Measurements from ENCODE around the gene DIP2C. TPM values are rescaled to one million over a fixed set of nuclear protein-coding genes. Genes with fewer than 3 reads are reported as not detected.

Gene DIP2C
- total and polyA plus RNA-seq, 2 donors from 2014 or later, result 6.2 to 22.6 TPM

GRCh38 chr10:665579-666091, 23.8 kb downstream of the DIP2C start:
- Histone ChIP-seq H3K27me3 (ENCODE audit: control insufficient read depth, insufficient read depth, low read length) (no peaks in the 10 kb centered on the region), H3K4me3 (ENCODE audit: low read length in 3 of 3) (peak overlapping the region; percentile 33 to 59 (median 41)), H3K9me3 (ENCODE audit: control insufficient read depth in 2 of 3, insufficient read depth in 1 of 3, low read length in 3 of 3) (peaks cover 0 to 6% (median 0%) of the 10 kb centered on the region in 3 donors), H3K9ac (ENCODE audit: low read length in 3 of 3) (no peak overlapping the region), H3K4me1 (ENCODE audit: control insufficient read depth in 2 of 3, insufficient read depth in 2 of 3, low read depth in 1 of 3, low read length in 3 of 3) (peaks cover 0 to 24% (median 19%) of the 10 kb centered on the region in 3 donors), H3K36me3 (ENCODE audit: control insufficient read depth in 2 of 3, insufficient read depth in 3 of 3, low read length in 3 of 3) (peaks cover 0 to 4% (median 0%) of the 10 kb centered on the region in 3 donors), H3K27ac (ENCODE audit: low read depth in 2 of 2, low read length in 2 of 2) (peak overlapping the region in 1 of 2 donors; percentile 13)
- TF ChIP-seq CTCF (IDR thresholded peaks at IDR 0.05; ENCODE audit: borderline replicate concordance, extremely low read depth, insufficient read depth), result no peak
- FAIRE-seq (no peak), DNase-seq (peak in 4 of 5 donors; percentile 27 to 83 (median 53))
- intact Hi-C loops (cut with DNase I), result no loop called here

GRCh38 chr10:664893-665292, 24.6 kb downstream of the DIP2C start:
- intact Hi-C loops (cut with DNase I), result no loop called here
- DNase-seq (no peak), FAIRE-seq (no peak)
- no peak overlapping the region for H3K4me3 ChIP-seq (ENCODE audit: low read length in 3 of 3)
- H3K36me3 ChIP-seq (ENCODE audit: control insufficient read depth in 2 of 3, insufficient read depth in 3 of 3, low read length in 3 of 3), result peaks cover 0 to 4% (median 0%) of the 10 kb centered on the region in 3 donors
- no peak overlapping the region for H3K27ac ChIP-seq (ENCODE audit: low read depth in 2 of 2, low read length in 2 of 2)
- no peak overlapping the region for H3K9ac ChIP-seq (ENCODE audit: low read length in 3 of 3)
- H3K9me3 ChIP-seq (ENCODE audit: control insufficient read depth in 2 of 3, insufficient read depth in 1 of 3, low read length in 3 of 3), result peaks cover 0 to 6% (median 0%) of the 10 kb centered on the region in 3 donors
- H3K27me3 ChIP-seq (ENCODE audit: control insufficient read depth, insufficient read depth, low read length), result no peaks in the 10 kb centered on the region
- no peak for TF ChIP-seq CTCF (IDR thresholded peaks at IDR 0.05; ENCODE audit: borderline replicate concordance, extremely low read depth, insufficient read depth)
- peaks cover 0 to 29% (median 19%) of the 10 kb centered on the region in 3 donors for H3K4me1 ChIP-seq (ENCODE audit: control insufficient read depth in 2 of 3, insufficient read depth in 2 of 3, low read depth in 1 of 3, low read length in 3 of 3)

- H3K9ac ChIP-seq (ENCODE audit: low read length in 3 of 3), result no peak overlapping the region
- no peak overlapping the region for H3K27ac ChIP-seq (ENCODE audit: low read depth in 2 of 2, low read length in 2 of 2)
- DNase-seq (peak in 1 of 5 donors; percentile 9), FAIRE-seq (no peak)
- H3K9me3 ChIP-seq (ENCODE audit: control insufficient read depth in 2 of 3, insufficient read depth in 1 of 3, low read length in 3 of 3), result peaks cover 0 to 6% (median 0%) of the 10 kb centered on the region in 3 donors
- TF ChIP-seq CTCF (IDR thresholded peaks at IDR 0.05; ENCODE audit: borderline replicate concordance, extremely low read depth, insufficient read depth), result no peak
- H3K36me3 ChIP-seq (ENCODE audit: control insufficient read depth in 2 of 3, insufficient read depth in 3 of 3, low read length in 3 of 3), result peaks cover 0 to 4% (median 0%) of the 10 kb centered on the region in 3 donors
- no peaks in the 10 kb centered on the region for H3K27me3 ChIP-seq (ENCODE audit: control insufficient read depth, insufficient read depth, low read length)
- intact Hi-C loops (cut with DNase I), result no loop called here
- H3K4me3 ChIP-seq (ENCODE audit: low read length in 3 of 3), result no peak overlapping the region
- H3K4me1 ChIP-seq (ENCODE audit: control insufficient read depth in 2 of 3, insufficient read depth in 2 of 3, low read depth in 1 of 3, low read length in 3 of 3), result peaks cover 0 to 35% (median 23%) of the 10 kb centered on the region in 3 donors
Observed at GRCh38 chr10:664301-664700, 25.2 kb downstream of the DIP2C start.

All from kidney (tissue), 14 donors.